Liver (tissue), 9 donors: Measurements from ENCODE around the gene RAB3GAP2. TPM values are rescaled to one million over a fixed set of nuclear protein-coding genes. Genes with fewer than 3 reads are reported as not detected.
"Not testable (repeated sequence)": the region's sequence is repeated elsewhere in the genome, so short reads cannot be mapped to it uniquely, and the experiment has no call there.

Experiments
- DNase-seq: peaks from one replicate; pipeline ENCODE4 v3.0.0-alpha.2; 2017; ENCODE audit warnings: low spot score
- H3K27ac ChIP-seq, 2 donors: one replicate each; pipeline ENCODE4 v1.7.0; 2013; ENCODE audit warnings: inconsistent platforms in 2 of 2, low read length in 2 of 2, control low read depth in 1 of 2, low read depth in 1 of 2, mild to moderate bottlenecking in 1 of 2
- H3K27me3 ChIP-seq, 4 donors: one replicate each; pipeline versions ENCODE4 v1.6.1 to v1.7.0; 2013; ENCODE audit warnings: low read length in 3 of 4, inconsistent platforms in 1 of 4, mild to moderate bottlenecking in 1 of 4, moderate library complexity in 1 of 4; ENCODE audit not compliant: control insufficient read depth in 4 of 4, insufficient read depth in 4 of 4
- H3K36me3 ChIP-seq, 4 donors: one replicate each; pipeline versions ENCODE4 v1.6.1 to v1.7.0; 2013; ENCODE audit warnings: low read length in 3 of 4, mild to moderate bottlenecking in 3 of 4, low read depth in 1 of 4, moderate library complexity in 1 of 4; ENCODE audit not compliant: control insufficient read depth in 4 of 4, insufficient read depth in 3 of 4
- H3K4me1 ChIP-seq, 4 donors: one replicate each; pipeline versions ENCODE4 v1.6.1 to v1.7.0; 2013; ENCODE audit warnings: low read length in 3 of 4, mild to moderate bottlenecking in 3 of 4, moderate library complexity in 1 of 4; ENCODE audit not compliant: control insufficient read depth in 4 of 4, insufficient read depth in 4 of 4
- H3K4me3 ChIP-seq, 3 donors: one replicate each; pipeline versions ENCODE4 v1.6.1 to v1.7.0; 2013; ENCODE audit warnings: low read length in 3 of 3, control low read depth in 1 of 3, low read depth in 1 of 3, mild to moderate bottlenecking in 1 of 3
- H3K9ac ChIP-seq, 2 donors: one replicate each; pipeline ENCODE4 v1.7.0; 2013; ENCODE audit warnings: low read length in 2 of 2, mild to moderate bottlenecking in 2 of 2, moderate library complexity in 2 of 2, control low read depth in 1 of 2, low read depth in 1 of 2
- H3K9me3 ChIP-seq, 4 donors: one replicate each; pipeline versions ENCODE4 v1.6.1 to v1.7.0; 2013; ENCODE audit warnings: low read length in 3 of 4; ENCODE audit not compliant: control insufficient read depth in 4 of 4
- ATF3 ChIP-seq: IDR thresholded peaks from 2 replicates; pipeline ENCODE4 v1.6.1; 2016; ENCODE audit warnings: antibody characterized with exemption
- CTCF ChIP-seq: fragments of 150-350 bp; IDR thresholded peaks from 2 replicates; pipeline ENCODE4 v1.5.1; 2017; ENCODE audit warnings: improper control_type of control experiment, low read depth, low read length; ENCODE audit not compliant: missing input control
- EGR1 ChIP-seq, 2 donors: IDR thresholded peaks; 2 replicates each; pipeline ENCODE4 v1.6.1; 2016 to 2018; ENCODE audit warnings: antibody characterized with exemption in 2 of 2, low read depth in 2 of 2
- FOXA1 ChIP-seq: IDR thresholded peaks from 2 replicates; pipeline ENCODE4 v1.6.1; 2016; ENCODE audit warnings: antibody characterized with exemption
- FOXA2 ChIP-seq: IDR thresholded peaks from 2 replicates; pipeline ENCODE4 v1.6.1; 2016; ENCODE audit warnings: antibody characterized with exemption
- GABPA ChIP-seq, 2 donors: IDR thresholded peaks in 1 of 2; conservative IDR thresholded peaks in 1 of 2; 2 replicates each; pipeline ENCODE4 v1.6.1; 2016; ENCODE audit warnings: antibody characterized with exemption in 2 of 2, mild to moderate bottlenecking in 1 of 2, moderate library complexity in 1 of 2
- HNF4A ChIP-seq, 2 donors: conservative IDR thresholded peaks; 2 replicates each; pipeline ENCODE4 v1.6.1; 2016; ENCODE audit warnings: antibody characterized with exemption in 2 of 2, mild to moderate bottlenecking in 2 of 2
- HNF4G ChIP-seq: IDR thresholded peaks from 2 replicates; pipeline ENCODE4 v1.6.1; 2016; ENCODE audit warnings: antibody characterized with exemption
- JUND ChIP-seq, 2 donors: IDR thresholded peaks; 2 replicates each; pipeline ENCODE4 v1.6.1; 2016; ENCODE audit warnings: antibody characterized with exemption in 2 of 2
- MAX ChIP-seq: IDR thresholded peaks from 2 replicates; pipeline ENCODE4 v1.6.1; 2016; ENCODE audit warnings: antibody characterized with exemption
- NR2F2 ChIP-seq: IDR thresholded peaks from 2 replicates; pipeline ENCODE4 v1.6.1; 2016; ENCODE audit warnings: antibody characterized with exemption
- REST ChIP-seq: IDR thresholded peaks from 2 replicates; pipeline ENCODE4 v1.6.1; 2016; ENCODE audit warnings: antibody characterized with exemption, mild to moderate bottlenecking
- RXRA ChIP-seq, 2 donors: IDR thresholded peaks; 2 replicates each; pipeline ENCODE4 v1.6.1; 2017 to 2018; ENCODE audit warnings: antibody characterized with exemption in 2 of 2, mild to moderate bottlenecking in 1 of 2
- SP1 ChIP-seq: IDR thresholded peaks from 2 replicates; pipeline ENCODE4 v1.6.1; 2018; ENCODE audit warnings: antibody characterized with exemption, mild to moderate bottlenecking
- TAF1 ChIP-seq: conservative IDR thresholded peaks from 2 replicates; pipeline ENCODE4 v1.6.1; 2016; ENCODE audit warnings: antibody characterized with exemption, mild to moderate bottlenecking
- ZBTB33 ChIP-seq: IDR thresholded peaks from 2 replicates; pipeline ENCODE4 v1.6.1; 2016; ENCODE audit warnings: antibody characterized with exemption
- WGBS: extraction: QIAGEN DNeasy Blood & Tissue Kit; methylation state at CpG from one replicate; pipeline ENCODE4 v1.1.7; 2013; 5-methylcytosine and 5-hydroxymethylcytosine counted together
- polyA plus RNA-seq, 2 donors: library from polyadenylated mRNA; stranded (reverse) in 1 of 2; unstranded in 1 of 2; fragments of 200-250 nt in 1 of 2; fragments of >200 nt in 1 of 2; fragmentation: Nextera tagmentation in 1 of 2; extraction: Ambion mirVana in 1 of 2; gene quantifications; one replicate each; pipeline versions ENCODE4 v1.2.1 to v1.2.3, GENCODE V29; 2013 to 2015
- total RNA-seq, 2 donors: library from RNA; depleted of rRNA; stranded (reverse); fragments of >200 nt; gene quantifications; one replicate each; pipeline ENCODE4 v1.2.3, GENCODE V29; 2014
- donor health status: healthy.
- donor health status: healthy.
- donor health status: healthy.
- donor health status: healthy.
- donor health status: healthy.

RAB3GAP2 gene
- total and polyA plus RNA-seq, 4 donors: 5.3 to 24.0 (median 11.4) TPM

- no peak for TF ChIP-seq RXRA (IDR thresholded peaks at IDR 0.05)
- TF ChIP-seq CTCF: no peak
- no peak for TF ChIP-seq MAX
- no peak for TF ChIP-seq FOXA2
- TF ChIP-seq HNF4A (conservative IDR thresholded peaks at IDR 0.05): no peak
- no peak for TF ChIP-seq HNF4G
- TF ChIP-seq ZBTB33: no peak
- TF ChIP-seq ATF3: no peak
- no peak for TF ChIP-seq NR2F2
- no peak for TF ChIP-seq FOXA1
- TF ChIP-seq GABPA (IDR thresholded peaks at IDR 0.05 in 1 of 2, conservative IDR thresholded peaks at IDR 0.05 in 1 of 2): no peak
- TF ChIP-seq TAF1: no peak
- no peak for TF ChIP-seq SP1
- TF ChIP-seq JUND (IDR thresholded peaks at IDR 0.05): no peak
- peak overlapping the region in 1 of 2 donors; percentile 22 for H3K9ac ChIP-seq
- no peak for DNase-seq
- WGBS: 97% methylated on average over 1 of the region's 1 CpG
- no peaks in the 10 kb centered on the region for H3K27me3 ChIP-seq
- H3K9me3 ChIP-seq: no peaks in the 10 kb centered on the region
- H3K4me3 ChIP-seq: no peak overlapping the region
- H3K27ac ChIP-seq: no peak overlapping the region
- no peaks in the 10 kb centered on the region for H3K4me1 ChIP-seq
- peaks cover 6 to 48% (median 41%) of the 10 kb centered on the region in 4 donors for H3K36me3 ChIP-seq
Measured at GRCh38 chr1:220170836-220171526, 101.3 kb downstream of the RAB3GAP2 start.

- H3K27me3 ChIP-seq, H3K9me3 ChIP-seq, DNase-seq, H3K9ac ChIP-seq, H3K4me1 ChIP-seq, H3K4me3 ChIP-seq, H3K27ac ChIP-seq: not testable (repeated sequence)
- H3K36me3 ChIP-seq: peaks cover 4 to 56% (median 47%) of the 10 kb centered on the region in 4 donors
- 97% methylated on average over 4 of the region's 4 CpGs for WGBS
Measured at GRCh38 chr1:220169887-220170286, 102.4 kb downstream of the RAB3GAP2 start.

- TF ChIP-seq RXRA (IDR thresholded peaks at IDR 0.05) (no peak), NR2F2 (no peak), SP1 (no peak), REST (no peak), EGR1 (IDR thresholded peaks at IDR 0.05; ENCODE audit: low read depth in 2 of 2) (no peak), GABPA (IDR thresholded peaks at IDR 0.05 in 1 of 2, conservative IDR thresholded peaks at IDR 0.05 in 1 of 2) (no peak)
- Histone ChIP-seq H3K36me3 (peaks cover 4 to 52% (median 42%) of the 10 kb centered on the region in 4 donors), H3K4me1 (no peaks in the 10 kb centered on the region), H3K27me3 (no peaks in the 10 kb centered on the region), H3K9me3 (no peaks in the 10 kb centered on the region), H3K27ac (no peak overlapping the region), H3K4me3 (no peak overlapping the region), H3K9ac (no peak overlapping the region)
- no peak for DNase-seq
- 97% methylated on average over 4 of the region's 4 CpGs for WGBS
Measured at GRCh38 chr1:220166853-220167252, 105.4 kb downstream of the RAB3GAP2 start.
